ENCODE data around the gene SHLD1.
A peak's percentile ranks its signal among the peaks of the same experiment; 100 is the strongest.
"Not testable (repeated sequence)": the region's sequence is repeated elsewhere in the genome, so short reads cannot be mapped to it uniquely, and the experiment has no call there.

The SHLD1 gene, protein sequence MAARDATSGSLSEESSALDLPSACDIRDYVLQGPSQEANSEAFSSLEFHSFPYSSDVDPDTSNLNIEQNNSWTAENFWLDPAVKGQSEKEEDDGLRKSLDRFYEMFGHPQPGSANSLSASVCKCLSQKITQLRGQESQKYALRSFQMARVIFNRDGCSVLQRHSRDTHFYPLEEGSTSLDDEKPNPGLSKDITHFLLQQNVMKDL

DNA sequence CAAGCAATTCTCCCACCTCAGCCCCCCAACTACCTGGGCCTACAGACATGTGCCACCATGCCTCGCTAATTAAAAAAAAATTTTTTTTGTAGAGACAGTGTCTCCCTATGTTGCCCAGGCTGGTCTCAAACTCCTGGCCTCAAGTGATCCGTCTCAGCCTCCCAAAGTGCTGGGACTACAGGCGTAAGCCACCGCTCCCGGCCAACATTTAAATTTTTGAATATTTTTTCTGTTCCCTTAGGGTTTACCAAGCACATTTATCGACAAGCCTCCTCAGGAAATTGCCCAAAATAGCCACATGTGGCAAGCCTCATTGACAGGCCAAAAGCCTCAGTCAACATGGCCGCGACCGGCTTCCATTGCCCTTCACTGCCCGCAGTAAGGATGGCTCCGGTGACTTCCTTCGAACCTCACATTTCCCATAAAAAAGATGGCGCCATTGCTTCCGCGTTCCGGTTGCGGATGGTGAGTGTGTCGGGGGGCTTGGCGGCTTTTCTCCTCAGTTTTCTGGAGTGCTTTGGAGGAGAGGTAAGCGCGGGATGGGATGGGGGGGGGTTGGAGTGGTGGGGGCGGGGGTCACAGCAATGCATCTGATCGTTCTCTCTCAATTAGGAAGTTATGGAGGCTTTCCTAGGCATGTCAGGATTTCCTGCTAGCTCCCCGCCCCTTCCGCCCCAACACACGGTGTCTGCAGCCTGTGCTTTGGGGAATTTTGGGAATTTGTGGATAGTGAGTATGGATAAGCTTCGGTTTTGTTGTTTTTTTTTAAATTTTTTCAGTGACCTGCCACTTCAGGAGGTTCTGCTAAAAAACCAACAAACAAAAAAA lies at the start of gene SHLD1:
Gene SHLD1 (plus strand): TSS at position 450 of the 828 bp plus-strand sequence. CDS start 22,465 bp downstream, outside the sequence.
- peak; percentile 9 for FAIRE-seq

DNA sequence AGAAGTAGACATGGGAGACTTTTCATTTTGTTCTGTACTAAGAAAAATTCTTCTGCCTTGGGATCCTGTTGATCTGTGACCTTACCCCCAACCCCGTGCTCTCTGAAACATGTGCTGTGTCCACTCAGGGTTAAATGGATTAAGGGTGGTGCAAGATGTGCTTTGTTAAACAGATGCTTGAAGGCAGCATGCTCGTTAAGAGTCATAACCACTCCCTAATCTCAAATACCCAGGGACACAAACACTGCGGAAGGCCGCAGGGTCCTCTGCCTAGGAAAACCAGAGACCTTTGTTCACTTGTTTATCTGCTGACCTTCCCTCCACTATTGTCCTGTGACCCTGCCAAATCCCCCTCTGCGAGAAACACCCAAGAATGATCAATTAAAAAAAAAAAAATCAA lies 47.9 kb upstream of the SHLD1 start:
- not testable (repeated sequence) for FAIRE-seq

GRCh38 chr20:5703681-5704101 lies 46.5 kb upstream of the SHLD1 start:
- no peak for FAIRE-seq

- FAIRE-seq, result no peak
Measured at GRCh38 chr20:5705827-5706226, 44.4 kb upstream of the SHLD1 start.

DNA sequence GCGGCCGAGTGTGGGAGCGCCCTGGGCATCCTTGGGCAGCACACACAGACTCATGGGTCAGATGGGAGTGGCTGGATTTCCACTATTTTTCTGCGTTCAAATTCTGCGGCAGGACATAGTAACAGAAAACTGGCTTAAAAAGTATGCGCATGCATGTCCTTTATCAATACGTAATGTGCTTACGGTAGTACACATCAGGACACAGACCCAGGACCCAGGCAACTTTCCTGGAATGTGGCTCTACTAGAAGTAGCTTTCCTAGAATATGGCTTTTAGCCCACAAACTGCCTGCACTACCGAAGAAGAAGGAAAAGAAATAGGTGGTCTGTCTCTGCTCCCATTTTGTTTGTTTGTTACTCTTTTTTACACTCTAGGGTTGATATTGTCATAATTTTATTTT lies 43.4 kb upstream of the SHLD1 start:
- FAIRE-seq, result no peak

DNA sequence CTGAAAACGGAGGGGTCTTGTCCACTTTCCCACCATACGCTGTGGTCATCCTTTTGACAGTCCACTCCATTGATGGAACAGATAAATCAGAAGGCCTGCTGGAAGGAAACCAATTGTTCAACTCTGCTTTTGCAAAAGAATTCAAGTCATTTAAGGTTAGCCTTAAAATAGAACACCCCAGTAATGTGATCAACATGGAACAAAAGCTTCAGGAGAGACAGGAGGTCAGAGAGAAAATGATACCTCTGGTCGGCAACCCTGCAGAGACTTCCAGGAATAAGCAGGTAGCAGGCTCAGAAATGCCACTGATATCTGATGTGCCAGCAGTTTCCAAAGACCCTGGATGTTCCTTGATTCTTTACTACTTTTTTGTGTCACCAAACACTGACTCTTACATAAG lies 39.6 kb upstream of the SHLD1 start:
- no peak for FAIRE-seq

DNA sequence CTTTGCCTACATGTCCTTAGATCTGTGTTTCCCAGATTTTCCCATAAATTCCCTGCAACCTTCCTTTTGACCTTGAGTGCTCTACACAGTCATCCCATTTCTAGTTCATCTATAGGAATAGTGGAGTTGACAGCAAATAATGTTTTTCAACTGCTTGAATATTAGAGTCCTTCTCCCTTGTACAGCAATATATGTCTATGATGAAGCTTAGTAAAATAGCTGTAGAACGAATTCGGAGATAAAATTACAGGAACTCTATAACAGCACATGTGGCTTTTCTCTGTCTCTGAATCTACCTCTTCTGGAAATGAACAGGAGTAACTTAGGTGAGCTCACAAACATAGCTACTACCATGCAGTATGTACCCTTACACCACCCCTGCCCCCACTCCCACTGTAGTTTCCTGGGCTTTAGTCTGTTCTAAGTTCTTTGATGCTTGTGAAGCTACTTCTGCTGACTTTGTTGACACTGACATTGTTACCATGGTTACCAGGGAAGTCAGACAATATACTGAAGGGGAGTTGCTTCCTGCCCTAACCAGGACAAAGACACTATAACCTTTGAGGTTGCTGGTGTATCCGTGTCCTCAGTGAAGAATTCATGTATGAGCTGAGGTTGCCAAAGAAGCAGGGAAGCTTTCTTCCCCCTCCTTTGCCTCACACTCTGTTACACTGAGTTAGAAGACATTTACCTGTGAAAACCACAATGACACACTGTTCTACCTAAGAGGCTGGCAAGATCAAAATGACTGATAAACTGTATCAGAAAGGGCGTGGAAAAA lies 35.8 kb upstream of the SHLD1 start:
- no peak for FAIRE-seq

DNA sequence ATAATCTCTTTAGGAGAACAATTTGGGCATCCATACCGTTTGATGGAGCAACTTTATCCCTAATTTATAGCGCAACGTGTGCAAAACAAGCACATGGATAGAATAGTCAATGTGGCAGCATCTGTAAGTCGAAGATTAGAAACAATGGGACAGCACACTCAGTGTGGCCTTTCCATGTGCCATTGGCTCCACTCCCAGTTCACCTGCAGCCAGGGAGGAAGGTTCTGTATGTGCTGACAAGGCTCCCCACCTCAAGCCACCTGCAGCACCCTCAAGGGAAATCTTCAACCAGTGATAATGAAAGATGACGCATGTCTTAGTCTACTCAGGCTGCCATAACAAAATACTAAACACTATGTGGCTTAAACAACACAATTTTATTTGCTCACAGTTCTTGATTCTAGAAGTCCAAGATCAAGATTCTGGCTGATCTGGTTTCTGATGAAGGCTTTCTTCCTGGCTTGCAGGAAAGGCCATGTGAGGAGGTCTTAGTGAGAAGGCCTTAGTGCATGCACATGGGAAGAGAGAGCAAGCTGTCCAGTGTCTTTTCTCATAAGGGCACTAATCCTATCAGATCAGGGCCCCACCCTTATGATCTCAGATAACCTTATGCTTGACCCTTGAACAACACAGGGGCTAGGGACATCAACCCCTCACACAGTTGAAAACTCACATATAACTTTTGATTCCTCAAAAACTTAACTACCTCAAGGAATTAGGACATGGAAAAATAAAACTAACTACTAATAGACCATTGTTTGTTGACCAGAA lies 34.9 kb upstream of the SHLD1 start:
- no peak for FAIRE-seq

GRCh38 chr20:5716953-5717352 lies 33.2 kb upstream of the SHLD1 start:
- FAIRE-seq, result no peak

GRCh38 chr20:5718896-5719595 lies 31.2 kb upstream of the SHLD1 start:
- no peak for FAIRE-seq

- FAIRE-seq, result no peak
Measured at GRCh38 chr20:5719861-5720403, 30.3 kb upstream of the SHLD1 start.

DNA sequence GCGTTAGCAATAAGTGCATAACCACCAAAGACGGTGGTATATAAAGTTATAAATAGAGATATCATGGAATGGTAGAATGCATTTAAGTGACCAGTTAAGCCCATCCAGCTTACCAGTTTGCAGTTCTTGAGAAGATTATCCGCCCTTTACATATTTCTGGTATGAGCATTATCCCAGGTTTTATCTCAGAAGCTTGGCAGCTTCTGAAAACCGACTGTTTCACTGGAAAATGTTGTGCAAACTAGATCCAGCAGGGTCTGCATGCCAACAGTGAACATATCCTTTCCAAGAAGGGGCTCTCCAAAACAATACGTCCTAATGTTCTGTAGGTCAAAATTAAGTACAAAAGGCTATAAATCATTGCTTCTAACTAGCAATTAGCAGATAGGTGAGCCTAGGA lies 29.5 kb upstream of the SHLD1 start:
- no peak for FAIRE-seq

- FAIRE-seq, result not testable (repeated sequence)
Measured at GRCh38 chr20:5721356-5721755, 28.8 kb upstream of the SHLD1 start.

DNA sequence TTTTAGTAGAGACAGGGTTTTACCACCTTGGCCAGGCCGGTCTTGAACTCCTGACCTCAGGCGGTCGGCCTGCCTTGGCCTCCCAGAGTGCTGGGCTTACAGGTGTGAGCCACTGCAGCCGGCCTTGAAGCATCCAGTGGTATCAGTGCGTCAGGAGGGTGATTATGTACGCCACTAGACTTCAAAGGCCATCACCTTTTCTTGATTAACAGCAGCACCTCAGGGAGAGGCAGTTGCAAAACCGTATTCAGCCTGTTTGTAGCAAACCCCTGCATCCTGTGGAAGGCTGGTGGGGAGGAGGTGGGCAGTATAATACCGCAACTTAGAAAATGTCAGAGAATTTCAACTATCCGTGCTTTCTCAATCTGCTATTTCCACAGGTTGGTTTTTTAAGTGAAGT lies 27.3 kb upstream of the SHLD1 start:
- FAIRE-seq, result no peak

DNA sequence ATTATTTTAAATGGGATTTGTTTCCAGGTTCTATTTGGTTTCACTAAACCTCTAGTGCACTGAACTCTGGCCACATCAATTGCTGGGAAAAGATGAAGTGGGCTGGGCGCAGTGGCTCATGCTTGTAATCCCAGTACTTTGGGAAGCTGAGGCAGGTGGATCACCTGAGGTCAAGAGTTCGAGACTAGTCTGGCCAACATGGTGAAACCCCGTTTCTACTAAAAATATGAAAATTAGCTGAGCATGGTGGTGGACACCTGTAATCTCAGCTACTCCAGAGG lies 25.1 kb upstream of the SHLD1 start:
- FAIRE-seq, result not testable (repeated sequence)

- FAIRE-seq, result no peak
Measured at GRCh38 chr20:5727018-5727515, 23.1 kb upstream of the SHLD1 start.

DNA sequence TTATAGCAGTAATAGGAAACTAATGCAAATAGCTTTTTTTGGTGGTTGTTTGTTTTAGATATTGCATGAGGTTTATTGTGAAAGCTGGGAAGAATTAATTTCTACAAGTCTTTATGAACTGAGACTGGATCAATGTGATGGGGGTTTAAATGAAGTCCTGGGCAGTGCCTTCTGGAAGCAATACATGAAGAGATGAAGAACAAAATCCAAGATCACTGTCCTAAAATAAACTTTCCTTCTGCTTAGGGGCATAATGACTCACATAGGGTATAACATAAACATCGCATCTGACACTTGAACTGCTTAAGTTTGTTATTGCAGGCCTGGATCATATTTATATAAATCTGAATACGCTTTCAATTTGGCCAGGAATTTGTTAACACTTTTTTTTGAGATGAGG lies 20.9 kb upstream of the SHLD1 start:
- FAIRE-seq, result no peak

DNA sequence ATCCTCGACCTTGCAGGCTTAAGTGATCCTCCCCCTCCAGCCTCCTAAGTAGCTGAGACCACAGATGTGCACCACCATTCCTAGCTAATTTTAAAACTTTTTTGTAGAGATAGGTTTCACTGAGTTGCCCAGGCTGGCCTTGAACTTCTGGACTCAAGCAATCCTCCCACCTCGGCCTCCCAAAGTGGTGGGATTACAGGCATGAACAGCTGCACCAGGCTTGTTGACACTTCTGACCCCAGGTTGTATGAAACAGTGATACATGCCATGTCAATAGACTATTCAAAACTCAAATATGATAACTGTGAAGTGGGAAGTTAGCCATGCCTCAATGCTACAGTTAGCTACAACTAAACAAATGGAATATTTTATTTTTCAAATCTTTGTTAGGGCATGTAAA lies 20.1 kb upstream of the SHLD1 start:
- FAIRE-seq, result no peak

- no peak for FAIRE-seq
Measured at GRCh38 chr20:5731753-5732366, 18.3 kb upstream of the SHLD1 start.

DNA sequence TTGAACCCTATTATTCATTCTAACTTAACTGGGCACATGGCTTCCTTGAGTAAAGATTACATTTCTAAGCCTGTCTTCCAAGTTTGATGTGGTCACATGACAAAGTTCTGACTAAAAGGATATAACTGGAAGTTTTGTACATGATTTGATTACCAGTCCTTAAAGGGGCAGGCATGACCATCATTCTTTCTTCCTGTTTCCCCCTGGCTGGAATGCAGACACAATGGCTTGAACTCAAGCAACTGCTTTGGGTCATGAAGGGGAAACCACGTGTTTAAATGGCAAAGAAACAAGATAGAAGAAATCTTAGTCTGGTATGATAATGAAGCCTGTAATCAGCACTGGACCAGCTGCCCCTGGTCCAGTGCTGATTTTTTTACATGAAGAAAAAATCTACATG lies 15.6 kb upstream of the SHLD1 start:
- no peak for FAIRE-seq

GRCh38 chr20:5735845-5736510 lies 14.2 kb upstream of the SHLD1 start:
- FAIRE-seq, result no peak
